Stimulated activated CD4-positive, alpha-beta T cell treated with anti-CD3 and anti-CD28 coated beads, Interleukin-1b, Interleukin-23, amount 100 ng/mL, for 1 hour (primary cell): ENCODE results near the gene PLXNA1.

Experiments
- DNase-seq, 2 donors: peaks; one replicate each; pipeline ENCODE4 v3.0.0-alpha.2; 2020; ENCODE audit warnings: low read depth in 2 of 2

PLXNA1 gene

GRCh38 chr3:126982471-126983175, at the start of gene PLXNA1:
PLXNA1 (plus strand) TSS chr3:126983115; CDS start chr3:126988594, 5,479 bp downstream.
- DNase-seq: peak; percentile 74 to 75

DNA sequence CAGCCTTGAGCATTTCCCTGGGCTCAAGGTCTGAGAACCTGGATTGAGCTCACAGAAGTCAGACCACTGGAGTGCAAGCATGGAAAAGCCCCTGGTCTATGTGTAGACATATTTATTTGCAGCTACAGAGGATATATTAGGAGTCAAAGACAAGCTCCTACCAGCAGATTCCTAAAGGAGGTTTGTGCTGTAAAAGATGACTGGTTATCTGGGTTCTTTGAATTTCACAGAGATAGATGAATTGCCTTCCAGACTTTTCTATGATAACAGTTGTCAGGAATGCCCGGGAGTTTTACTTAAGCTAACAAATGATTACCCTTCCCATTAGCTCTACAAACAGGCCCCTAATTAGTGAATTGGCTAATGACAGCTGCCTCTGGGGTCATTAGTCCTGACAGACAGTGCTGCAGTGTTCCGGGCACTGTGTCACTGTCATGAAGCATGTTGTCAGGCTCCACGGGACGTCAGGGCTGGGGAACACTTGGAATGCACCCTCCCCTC, 48.8 kb upstream of the PLXNA1 start:
- no peak for DNase-seq

DNA sequence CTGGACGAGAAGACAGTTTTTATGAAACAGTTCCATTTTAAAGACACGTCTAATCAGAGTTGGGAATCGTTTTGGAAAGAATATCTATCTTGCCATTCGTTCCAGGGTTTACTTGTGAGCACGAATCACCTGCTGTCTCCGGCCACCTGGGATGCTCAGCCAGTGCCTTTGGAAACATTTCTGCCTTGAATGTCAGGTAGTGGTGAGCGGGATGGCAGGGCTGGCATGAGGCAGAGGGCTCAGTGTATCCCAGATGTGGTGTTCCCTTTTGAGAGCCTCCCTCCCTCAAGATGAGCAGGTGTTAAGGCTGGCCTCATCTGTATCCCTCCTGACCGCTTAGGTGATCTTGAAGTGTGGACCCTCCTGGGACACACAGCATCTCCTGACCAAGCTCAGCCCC, 47.9 kb upstream of the PLXNA1 start:
- no peak for DNase-seq

- DNase-seq: no peak
Observed at GRCh38 chr3:126935756-126936509, 47.0 kb upstream of the PLXNA1 start.

- DNase-seq: no peak
Observed at GRCh38 chr3:126936853-126937425, 46.0 kb upstream of the PLXNA1 start.

GRCh38 chr3:126937533-126937932, 45.4 kb upstream of the PLXNA1 start:
- no peak for DNase-seq

GRCh38 chr3:126937973-126938372, 44.9 kb upstream of the PLXNA1 start:
- no peak for DNase-seq

- no peak for DNase-seq
Observed at GRCh38 chr3:126938520-126939337, 44.2 kb upstream of the PLXNA1 start.

- DNase-seq: no peak
Observed at GRCh38 chr3:126939338-126939718, 43.6 kb upstream of the PLXNA1 start.

GRCh38 chr3:126939733-126940132, 43.2 kb upstream of the PLXNA1 start:
- DNase-seq: no peak

GRCh38 chr3:126941721-126942270, 41.1 kb upstream of the PLXNA1 start:
- DNase-seq: no peak

DNA sequence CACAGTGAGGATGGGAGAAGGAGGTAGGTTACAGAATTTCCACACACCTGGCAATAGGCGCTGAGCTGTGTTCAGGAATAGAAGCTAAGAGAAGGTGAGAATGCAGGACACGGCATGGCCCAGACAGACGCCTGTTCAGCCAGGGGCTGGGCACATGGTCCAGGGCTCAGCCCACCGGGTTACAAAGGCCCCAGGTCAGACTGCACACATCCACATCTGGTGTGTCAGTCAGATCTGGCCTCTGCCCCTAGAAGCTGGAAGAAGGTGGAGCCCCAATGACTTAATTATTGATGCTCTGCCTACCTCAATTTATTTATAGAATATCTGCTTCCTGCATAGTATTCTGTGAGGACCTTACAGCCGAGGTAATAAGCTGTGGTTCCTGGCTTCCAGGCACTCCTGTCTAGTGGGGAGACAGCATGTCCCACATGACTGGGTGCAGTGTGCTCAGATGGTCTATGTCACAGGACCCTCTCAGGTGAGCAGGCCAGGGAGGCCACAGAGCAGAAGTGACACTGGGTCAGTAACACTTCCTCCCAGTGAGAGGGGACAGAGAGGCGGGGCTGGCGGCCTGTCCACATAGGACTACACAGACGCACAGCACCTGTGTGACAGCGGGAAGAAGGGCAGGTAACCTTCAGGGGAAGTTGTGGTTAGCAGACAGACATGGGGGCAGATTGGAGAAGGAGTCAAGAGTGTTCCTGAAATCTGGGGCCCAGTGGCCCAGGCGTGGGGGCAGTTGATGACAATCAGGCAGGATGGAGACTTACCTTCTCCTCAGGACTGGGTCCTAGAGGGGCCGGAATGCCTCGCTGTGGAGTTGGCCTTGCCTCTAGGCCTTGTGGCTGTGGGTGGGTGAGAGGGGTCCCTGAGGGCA, 38.6 kb upstream of the PLXNA1 start:
- no peak for DNase-seq

GRCh38 chr3:126945171-126945721, 37.7 kb upstream of the PLXNA1 start:
- DNase-seq: no peak

DNA sequence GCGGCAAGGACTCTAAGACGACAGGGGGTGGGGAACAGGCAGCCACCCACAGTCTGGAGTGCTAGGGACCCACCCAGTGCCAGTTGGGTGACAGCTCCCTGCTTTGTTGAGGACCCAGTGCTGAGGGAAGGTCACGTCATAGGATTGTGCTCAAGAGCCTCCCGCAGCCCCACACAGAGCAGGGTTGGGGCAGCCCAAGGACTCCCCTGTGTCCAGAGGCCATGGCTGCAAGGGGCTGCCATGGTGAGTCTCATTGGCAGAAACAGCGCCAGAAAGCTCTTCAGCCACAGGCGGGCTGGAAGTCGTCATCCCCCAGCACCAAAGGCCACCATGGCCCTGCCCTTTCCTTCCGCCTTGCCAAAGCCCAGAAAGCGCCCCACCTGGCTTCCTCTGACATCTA, 37.0 kb upstream of the PLXNA1 start:
- DNase-seq: no peak

DNA sequence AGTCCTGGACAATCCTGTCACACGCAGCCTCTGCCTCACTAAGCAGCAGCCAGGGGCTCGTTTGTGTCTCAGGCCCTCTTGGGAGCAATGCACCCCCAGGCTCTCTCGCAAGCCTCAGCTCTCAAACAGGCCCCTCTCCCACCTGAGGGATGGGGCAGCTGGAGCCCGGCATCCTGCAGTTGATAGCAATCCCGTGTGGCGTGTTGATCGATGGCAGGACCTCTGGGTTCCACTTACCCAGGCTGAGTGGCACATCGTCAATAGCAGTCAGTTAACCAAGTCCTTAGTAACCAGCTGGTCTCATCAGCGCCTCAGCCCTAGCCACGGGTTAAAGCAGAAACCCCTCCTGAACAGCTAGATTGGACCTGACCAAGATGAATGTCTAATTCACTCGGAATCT, 36.5 kb upstream of the PLXNA1 start:
- DNase-seq: no peak

DNA sequence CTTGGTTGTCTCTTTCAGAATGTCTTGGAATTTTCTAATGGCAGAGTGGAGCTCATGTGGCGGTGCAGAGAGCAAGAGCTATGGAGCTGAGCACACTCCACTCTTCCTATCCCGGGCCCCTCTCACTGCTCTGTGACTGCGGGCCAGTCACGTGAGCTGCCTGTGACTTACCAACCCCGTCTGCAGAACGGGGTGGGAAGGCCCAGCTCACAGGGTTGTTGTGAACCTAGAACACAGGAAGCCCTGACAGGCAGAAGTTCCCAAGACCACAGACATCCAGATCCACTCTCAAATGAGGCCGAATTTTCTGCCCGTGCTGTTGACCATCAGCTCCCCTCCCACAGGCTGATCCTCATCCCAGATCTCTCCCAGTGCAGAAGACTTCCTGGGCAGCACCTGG, 35.5 kb upstream of the PLXNA1 start:
- DNase-seq: no peak

DNA sequence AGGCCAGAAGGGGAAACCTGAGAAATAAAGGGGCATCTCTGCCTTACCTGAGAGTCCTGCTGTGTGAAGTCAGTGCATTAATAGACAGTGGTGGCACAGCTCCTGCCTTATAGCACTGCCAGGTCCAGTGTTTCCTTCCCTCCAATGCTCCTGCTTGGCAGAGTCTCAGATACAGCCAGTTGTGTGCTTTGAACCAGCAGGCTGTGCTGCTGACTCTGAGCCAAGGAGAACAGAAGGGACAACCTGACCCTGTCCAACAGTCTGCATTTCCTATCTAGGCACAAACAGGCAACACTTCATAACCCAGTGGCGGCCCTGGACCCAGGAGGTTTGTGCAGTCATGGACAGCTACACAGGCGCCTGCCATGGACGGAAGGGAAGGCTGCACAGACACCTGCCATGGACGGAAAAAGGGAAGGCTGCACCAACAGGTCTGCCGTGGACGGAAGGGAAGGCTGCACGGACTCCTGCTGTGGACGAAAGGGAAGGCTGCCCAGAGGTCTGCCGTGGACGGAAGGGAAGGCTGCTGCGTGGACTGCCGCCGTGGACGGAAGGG, 33.9 kb upstream of the PLXNA1 start:
- no peak for DNase-seq

DNA sequence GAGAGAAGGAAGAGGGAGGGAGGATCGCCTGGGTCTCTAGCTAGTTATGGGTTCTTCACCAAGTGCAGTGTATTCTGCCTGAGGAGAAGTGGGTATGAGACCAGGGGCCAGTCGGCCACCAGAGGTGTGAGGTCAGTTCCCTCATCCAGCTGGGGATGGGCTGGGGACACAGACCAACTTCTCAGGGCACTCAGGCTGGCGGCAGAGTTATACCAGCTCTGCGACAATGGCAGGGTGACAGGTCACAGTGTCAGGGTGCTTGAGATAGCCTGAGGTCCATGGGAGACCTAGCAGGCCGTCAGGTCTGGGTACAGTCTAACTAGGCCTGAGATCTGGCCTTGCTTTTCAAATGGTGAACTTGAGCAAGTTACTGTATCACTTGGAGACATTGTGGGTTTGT, 31.4 kb upstream of the PLXNA1 start:
- DNase-seq: no peak

DNA sequence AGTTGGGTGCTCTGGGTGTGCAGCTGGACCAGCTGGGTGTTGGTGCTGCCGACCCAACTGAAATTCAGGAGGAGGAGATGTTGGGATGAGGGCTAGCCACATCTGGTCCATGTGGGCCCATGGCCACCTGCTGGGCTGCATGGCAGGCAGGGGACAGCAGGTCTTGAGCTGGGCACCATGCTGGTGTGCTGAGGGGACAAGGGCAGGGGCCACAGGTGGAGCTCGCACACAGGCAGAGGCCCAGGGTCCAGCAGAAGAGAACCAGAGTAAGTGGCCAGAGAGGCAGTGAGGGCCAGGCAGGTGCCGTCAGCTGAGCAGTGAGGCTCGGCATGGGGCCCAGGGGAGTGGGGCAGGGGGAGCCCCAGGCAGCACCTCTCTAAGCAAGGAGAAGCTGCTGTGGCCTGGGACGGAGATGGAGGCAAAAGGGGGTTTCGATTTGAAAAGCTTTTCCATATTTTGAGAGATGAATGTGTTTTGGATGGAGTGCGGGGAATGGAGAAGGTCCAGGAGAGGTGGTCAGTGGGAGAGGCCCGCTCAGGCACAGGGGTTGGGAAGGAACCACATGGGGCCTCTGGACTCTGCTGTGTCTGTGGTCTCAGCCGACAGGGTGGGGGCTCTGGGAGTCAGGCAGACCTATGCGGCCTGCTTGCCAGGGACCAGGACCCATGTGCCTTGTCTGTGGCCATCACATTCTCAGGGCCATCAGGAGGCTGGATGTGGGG, 30.5 kb upstream of the PLXNA1 start:
- no peak for DNase-seq
